Stimulated activated CD8-positive, alpha-beta memory T cell treated with anti-CD3 and anti-CD28 coated beads, Interleukin-4, amount 100 ng/mL, for 4 hours (primary cell): ENCODE data around the gene RAD51B.
A peak's percentile ranks its signal among the peaks of the same experiment; 100 is the strongest.

Experiments
- DNase-seq, 2 donors: peaks; one replicate each; pipeline ENCODE4 v3.0.0-alpha.2; 2020; ENCODE audit warnings: low read depth in 2 of 2, low spot score in 1 of 2

RAD51B gene

GRCh38 chr14:68449561-68450181 is 630.1 kb downstream of the RAD51B start:
- no peak for DNase-seq

- no peak for DNase-seq
These were observed 631.0 kb downstream of the RAD51B start for GRCh38 chr14:68450391-68451120.

GRCh38 chr14:68451696-68452373 is 632.3 kb downstream of the RAD51B start:
- DNase-seq: no peak

GRCh38 chr14:68458253-68458652 is 638.7 kb downstream of the RAD51B start:
- DNase-seq: no peak

GRCh38 chr14:68458840-68459469 is 639.4 kb downstream of the RAD51B start:
- DNase-seq: no peak

- DNase-seq: no peak
These were observed 640.0 kb downstream of the RAD51B start for GRCh38 chr14:68459480-68460136.

- DNase-seq: no peak
These were observed 641.0 kb downstream of the RAD51B start for GRCh38 chr14:68460541-68460940.

GRCh38 chr14:68461086-68461485 is 641.5 kb downstream of the RAD51B start:
- no peak for DNase-seq

- no peak for DNase-seq
These were observed 643.1 kb downstream of the RAD51B start for GRCh38 chr14:68462683-68463082.

GRCh38 chr14:68463299-68463698 is 643.7 kb downstream of the RAD51B start:
- no peak for DNase-seq

- DNase-seq: no peak
These were observed 644.3 kb downstream of the RAD51B start for GRCh38 chr14:68463705-68464374.

GRCh38 chr14:68464711-68465110 is 645.1 kb downstream of the RAD51B start:
- no peak for DNase-seq

GRCh38 chr14:68466491-68466977 is 647.0 kb downstream of the RAD51B start:
- DNase-seq: no peak

- no peak for DNase-seq
These were observed 647.8 kb downstream of the RAD51B start for GRCh38 chr14:68467425-68467824.

GRCh38 chr14:68468437-68469207 is 649.0 kb downstream of the RAD51B start:
- DNase-seq: peak in 1 of 2 donors; percentile 2

- DNase-seq: no peak
These were observed 649.7 kb downstream of the RAD51B start for GRCh38 chr14:68469208-68469713.

GRCh38 chr14:68470361-68470760 is 650.8 kb downstream of the RAD51B start:
- no peak for DNase-seq

GRCh38 chr14:68471029-68471963 is 651.7 kb downstream of the RAD51B start:
- DNase-seq: no peak
